Measurements from ENCODE around the gene PATE1.

PATE1 gene

GRCh38 chr11:125740617-125741016 lies 5.5 kb upstream of the PATE1 start:
- no peak overlapping the region for H3K4me3 ChIP-seq (ENCODE audit: low read depth, low read length)
- TF ChIP-seq, protein P1, sequence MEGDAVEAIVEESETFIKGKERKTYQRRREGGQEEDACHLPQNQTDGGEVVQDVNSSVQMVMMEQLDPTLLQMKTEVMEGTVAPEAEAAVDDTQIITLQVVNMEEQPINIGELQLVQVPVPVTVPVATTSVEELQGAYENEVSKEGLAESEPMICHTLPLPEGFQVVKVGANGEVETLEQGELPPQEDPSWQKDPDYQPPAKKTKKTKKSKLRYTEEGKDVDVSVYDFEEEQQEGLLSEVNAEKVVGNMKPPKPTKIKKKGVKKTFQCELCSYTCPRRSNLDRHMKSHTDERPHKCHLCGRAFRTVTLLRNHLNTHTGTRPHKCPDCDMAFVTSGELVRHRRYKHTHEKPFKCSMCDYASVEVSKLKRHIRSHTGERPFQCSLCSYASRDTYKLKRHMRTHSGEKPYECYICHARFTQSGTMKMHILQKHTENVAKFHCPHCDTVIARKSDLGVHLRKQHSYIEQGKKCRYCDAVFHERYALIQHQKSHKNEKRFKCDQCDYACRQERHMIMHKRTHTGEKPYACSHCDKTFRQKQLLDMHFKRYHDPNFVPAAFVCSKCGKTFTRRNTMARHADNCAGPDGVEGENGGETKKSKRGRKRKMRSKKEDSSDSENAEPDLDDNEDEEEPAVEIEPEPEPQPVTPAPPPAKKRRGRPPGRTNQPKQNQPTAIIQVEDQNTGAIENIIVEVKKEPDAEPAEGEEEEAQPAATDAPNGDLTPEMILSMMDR (IDR thresholded peaks at IDR 0.05; ENCODE audit: insufficient read depth, low read depth, low read length, missing control alignments) = no peak
- DNase-seq (ENCODE audit: low read depth) = no peak

- no peak overlapping the region for H3K4me3 ChIP-seq (ENCODE audit: low read depth, low read length)
- DNase-seq (ENCODE audit: low read depth) = no peak
- TF ChIP-seq, protein P1 (IDR thresholded peaks at IDR 0.05; ENCODE audit: insufficient read depth, low read depth, low read length, missing control alignments) = no peak
These were observed 2.4 kb upstream of the PATE1 start for GRCh38 chr11:125743681-125744080.

- no peak for DNase-seq (ENCODE audit: low read depth)
- no peak overlapping the region for H3K4me3 ChIP-seq (ENCODE audit: low read depth, low read length)
- TF ChIP-seq, protein P1 (IDR thresholded peaks at IDR 0.05; ENCODE audit: insufficient read depth, low read depth, low read length, missing control alignments) = no peak
These were observed 4.5 kb downstream of the PATE1 start for GRCh38 chr11:125750629-125751028.

DNA sequence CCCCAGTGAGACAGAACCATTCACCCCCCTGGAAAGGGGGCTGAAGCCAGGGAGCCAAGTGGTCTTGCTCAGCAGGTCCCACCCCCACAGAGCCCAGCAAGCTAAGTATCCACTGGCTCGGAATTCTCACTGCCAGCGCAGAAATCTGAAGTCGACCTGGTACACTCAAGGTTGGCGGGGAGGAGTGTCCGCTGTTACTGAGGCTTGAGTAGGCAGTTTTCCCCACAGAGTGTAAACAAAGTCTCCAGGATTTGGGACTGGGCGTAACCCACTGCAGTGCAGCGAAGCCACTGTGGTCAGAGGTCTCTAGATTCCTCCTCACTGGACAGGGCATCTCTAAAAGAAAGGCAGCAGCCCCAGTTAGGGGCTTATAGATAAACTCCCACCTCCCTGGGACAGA lies 10.0 kb downstream of the PATE1 start:
- DNase-seq (ENCODE audit: low read depth) = no peak
- TF ChIP-seq, protein P1 (IDR thresholded peaks at IDR 0.05; ENCODE audit: insufficient read depth, low read depth, low read length, missing control alignments) = no peak
- no peak overlapping the region for H3K4me3 ChIP-seq (ENCODE audit: low read depth, low read length)

- no peak overlapping the region for H3K4me3 ChIP-seq (ENCODE audit: low read depth, low read length)
- no peak for DNase-seq (ENCODE audit: low read depth)
- TF ChIP-seq, protein P1 (IDR thresholded peaks at IDR 0.05; ENCODE audit: insufficient read depth, low read depth, low read length, missing control alignments) = no peak
These were observed 16.4 kb downstream of the PATE1 start for GRCh38 chr11:125762445-125762844.

DNA sequence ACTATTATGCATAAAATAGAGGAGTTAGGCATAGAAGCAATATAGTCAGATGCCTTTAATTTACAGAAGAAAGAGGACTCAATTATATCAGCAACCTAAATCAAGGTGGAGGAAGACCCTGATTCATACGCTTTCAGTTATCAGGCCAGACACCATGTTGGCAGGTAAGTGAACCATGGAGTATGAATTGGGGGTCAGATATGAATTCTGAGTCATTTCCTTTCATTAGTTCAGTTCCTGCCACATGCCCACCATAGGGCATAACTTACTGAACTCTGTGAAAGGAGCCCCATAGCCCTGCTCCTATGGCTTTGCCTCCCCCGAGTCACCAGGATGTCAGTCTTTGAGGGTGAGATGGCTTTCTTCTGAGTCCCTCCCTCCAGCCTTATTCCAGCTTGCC lies 17.4 kb downstream of the PATE1 start:
- TF ChIP-seq, protein P1 (IDR thresholded peaks at IDR 0.05; ENCODE audit: insufficient read depth, low read depth, low read length, missing control alignments) = no peak
- no peak overlapping the region for H3K4me3 ChIP-seq (ENCODE audit: low read depth, low read length)
- DNase-seq (ENCODE audit: low read depth) = no peak

DNA sequence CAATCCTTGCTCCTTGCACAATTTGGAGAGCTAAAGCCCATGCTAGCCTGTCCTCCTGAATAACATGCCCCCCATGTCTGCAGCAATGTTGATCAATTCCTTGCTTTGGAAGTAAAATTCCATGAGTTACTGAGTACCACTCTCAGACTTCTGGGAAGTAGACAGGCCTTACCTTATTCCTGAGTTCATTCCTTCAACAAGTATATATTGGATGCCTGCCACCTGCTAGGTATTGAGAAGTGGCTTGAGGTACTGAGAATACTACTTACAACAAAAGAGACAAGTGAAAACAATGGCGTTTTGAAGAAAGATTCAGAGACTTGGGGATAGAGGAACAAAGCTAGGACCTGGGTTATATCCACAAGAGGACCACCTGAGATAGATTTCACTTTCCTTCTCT lies 20.2 kb downstream of the PATE1 start:
- DNase-seq (ENCODE audit: low read depth) = no peak
- TF ChIP-seq, protein P1 (IDR thresholded peaks at IDR 0.05; ENCODE audit: insufficient read depth, low read depth, low read length, missing control alignments) = no peak
- H3K4me3 ChIP-seq (ENCODE audit: low read depth, low read length) = no peak overlapping the region
